Measurements from ENCODE around the gene ABCA2.

ABCA2 gene

DNA sequence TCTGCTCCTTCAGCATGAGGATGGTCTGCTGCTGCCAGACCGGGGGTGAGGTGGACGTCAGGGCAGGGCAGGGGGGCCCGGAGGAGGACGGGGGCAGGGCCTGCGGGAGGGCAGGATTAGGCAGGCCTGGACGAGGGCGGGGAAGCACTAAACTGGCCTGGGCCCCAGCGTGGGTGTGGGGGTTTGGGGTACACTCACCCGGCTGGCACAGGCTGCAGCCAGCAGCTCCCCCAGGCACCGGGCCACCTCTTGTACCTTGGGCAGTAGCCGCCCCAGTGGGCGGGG, 36.8 kb upstream of the ABCA2 start:
- TF ChIP-seq POLR2AphosphoS5 (IDR thresholded peaks at IDR 0.05; ENCODE audit: low read depth, low read length) (no peak), TAF1 (IDR thresholded peaks at IDR 0.05; ENCODE audit: borderline replicate concordance, insufficient read depth, low read length) (no peak), FOXP2 (optimal IDR thresholded peaks at IDR 0.05; ENCODE audit: borderline replicate concordance, extremely low read depth, extremely low read length, insufficient read depth) (no peak), SIN3A (IDR thresholded peaks at IDR 0.05; ENCODE audit: borderline replicate concordance, insufficient read depth, low read length) (no peak)
- TF ChIP-seq, protein P1, sequence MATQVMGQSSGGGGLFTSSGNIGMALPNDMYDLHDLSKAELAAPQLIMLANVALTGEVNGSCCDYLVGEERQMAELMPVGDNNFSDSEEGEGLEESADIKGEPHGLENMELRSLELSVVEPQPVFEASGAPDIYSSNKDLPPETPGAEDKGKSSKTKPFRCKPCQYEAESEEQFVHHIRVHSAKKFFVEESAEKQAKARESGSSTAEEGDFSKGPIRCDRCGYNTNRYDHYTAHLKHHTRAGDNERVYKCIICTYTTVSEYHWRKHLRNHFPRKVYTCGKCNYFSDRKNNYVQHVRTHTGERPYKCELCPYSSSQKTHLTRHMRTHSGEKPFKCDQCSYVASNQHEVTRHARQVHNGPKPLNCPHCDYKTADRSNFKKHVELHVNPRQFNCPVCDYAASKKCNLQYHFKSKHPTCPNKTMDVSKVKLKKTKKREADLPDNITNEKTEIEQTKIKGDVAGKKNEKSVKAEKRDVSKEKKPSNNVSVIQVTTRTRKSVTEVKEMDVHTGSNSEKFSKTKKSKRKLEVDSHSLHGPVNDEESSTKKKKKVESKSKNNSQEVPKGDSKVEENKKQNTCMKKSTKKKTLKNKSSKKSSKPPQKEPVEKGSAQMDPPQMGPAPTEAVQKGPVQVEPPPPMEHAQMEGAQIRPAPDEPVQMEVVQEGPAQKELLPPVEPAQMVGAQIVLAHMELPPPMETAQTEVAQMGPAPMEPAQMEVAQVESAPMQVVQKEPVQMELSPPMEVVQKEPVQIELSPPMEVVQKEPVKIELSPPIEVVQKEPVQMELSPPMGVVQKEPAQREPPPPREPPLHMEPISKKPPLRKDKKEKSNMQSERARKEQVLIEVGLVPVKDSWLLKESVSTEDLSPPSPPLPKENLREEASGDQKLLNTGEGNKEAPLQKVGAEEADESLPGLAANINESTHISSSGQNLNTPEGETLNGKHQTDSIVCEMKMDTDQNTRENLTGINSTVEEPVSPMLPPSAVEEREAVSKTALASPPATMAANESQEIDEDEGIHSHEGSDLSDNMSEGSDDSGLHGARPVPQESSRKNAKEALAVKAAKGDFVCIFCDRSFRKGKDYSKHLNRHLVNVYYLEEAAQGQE (IDR thresholded peaks at IDR 0.05; ENCODE audit: insufficient read depth in 1 of 2, low read depth in 2 of 2, low read length in 2 of 2): no peak

DNA sequence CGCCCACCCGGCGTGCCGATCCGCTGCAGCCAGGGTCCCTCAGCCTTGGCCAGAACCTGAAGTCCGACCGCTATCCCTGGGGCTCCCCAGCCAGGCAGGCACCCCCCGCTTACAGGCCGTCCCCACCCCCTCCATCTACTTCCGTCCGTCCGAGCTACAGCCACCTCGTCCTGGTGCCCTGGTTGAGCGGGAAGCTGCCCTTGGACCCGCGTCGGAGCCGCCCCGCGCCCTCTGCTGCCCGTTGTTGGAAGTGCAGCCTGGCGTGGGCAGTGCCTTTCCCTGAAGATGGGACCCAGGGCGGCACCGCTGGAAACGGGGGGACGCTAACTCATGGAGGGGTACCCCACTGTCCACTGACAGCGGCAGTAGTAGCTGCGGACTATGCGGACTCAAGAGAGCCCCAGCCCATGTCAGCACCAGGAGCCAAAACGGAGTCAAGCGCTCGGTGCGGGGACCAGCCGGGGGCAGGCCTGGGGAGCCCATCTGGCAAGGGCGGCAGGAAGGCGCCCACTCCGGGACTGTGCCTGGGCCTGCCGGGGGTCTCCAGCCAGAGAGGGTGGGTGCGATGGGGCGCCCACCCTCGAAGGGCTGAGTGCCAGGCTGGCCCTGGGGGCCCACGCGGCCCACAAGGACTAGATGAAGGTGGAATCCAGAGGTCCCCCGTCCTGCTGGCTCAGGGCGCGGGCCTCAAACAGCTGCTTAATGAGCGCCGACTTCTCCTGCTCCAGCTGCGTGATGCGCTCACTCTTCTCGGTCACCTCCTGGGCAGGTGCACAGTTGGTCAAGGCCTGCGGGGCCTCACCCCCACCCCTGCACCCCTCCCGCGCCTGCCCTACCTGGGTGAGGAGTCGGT, 36.2 kb upstream of the ABCA2 start:
- no peak for TF ChIP-seq FOXP2 (optimal IDR thresholded peaks at IDR 0.05; ENCODE audit: borderline replicate concordance, extremely low read depth, extremely low read length, insufficient read depth)
- no peak for TF ChIP-seq TAF1 (IDR thresholded peaks at IDR 0.05; ENCODE audit: borderline replicate concordance, insufficient read depth, low read length)
- TF ChIP-seq, protein P1 (IDR thresholded peaks at IDR 0.05; ENCODE audit: insufficient read depth in 1 of 2, low read depth in 2 of 2, low read length in 2 of 2): peak; percentile 71 to 74

DNA sequence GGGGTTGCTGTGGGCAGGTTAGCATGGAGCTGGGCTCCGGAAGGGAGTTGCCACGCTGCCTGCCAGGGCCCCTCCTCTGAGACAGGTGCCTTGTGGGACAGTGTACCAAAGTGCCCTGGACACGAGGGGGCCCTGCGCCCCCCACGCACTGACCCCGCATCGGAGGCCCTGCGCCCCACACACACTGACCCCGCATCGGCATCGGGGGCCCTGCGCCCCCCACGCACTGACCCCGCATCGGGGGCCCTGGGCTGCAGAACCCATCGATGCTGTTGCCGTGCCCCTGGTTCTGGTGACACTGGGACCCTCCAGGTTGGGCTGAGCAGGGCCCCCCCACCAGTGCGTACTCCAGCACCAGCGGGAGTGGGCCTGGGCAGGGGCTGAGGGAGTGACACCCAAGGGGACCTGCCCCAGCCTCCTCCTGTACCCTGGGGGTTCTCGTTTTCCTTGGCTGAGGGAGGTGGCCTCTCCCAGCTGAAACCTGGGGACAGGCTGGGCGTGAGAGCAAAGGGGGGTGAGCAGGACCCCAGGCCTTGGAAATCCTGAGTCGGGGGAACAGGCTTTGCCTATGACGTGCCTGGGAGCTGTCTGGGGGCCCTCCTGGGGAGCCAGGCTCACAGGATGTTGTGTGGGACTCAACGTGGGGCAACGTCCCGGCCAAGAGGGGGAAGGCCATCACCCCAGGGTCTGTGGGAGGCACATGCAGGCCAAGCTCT, 35.4 kb upstream of the ABCA2 start:
- TF ChIP-seq, protein P1 (IDR thresholded peaks at IDR 0.05; ENCODE audit: insufficient read depth in 1 of 2, low read depth in 2 of 2, low read length in 2 of 2): no peak

DNA sequence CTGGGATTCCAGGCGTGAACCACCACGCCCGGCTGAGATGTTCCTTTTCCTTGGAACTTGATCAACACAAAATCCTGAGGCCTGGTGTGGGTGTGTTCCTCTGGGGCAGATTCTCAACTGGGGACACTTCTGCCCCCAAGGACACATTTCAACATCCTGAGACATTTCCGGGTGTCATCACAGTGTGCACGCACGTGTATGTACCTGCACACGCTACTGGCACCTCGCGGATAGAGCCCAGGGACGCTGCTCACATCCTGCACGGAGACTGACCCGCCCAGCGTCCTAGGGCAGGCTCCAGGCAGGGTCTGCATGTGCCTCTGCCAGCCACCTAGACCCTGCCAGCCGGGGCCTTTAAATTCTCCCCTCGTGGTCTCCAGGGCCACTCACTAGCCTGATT, 34.3 kb upstream of the ABCA2 start:
- TF ChIP-seq SIN3A (IDR thresholded peaks at IDR 0.05; ENCODE audit: borderline replicate concordance, insufficient read depth, low read length) (no peak), TAF1 (IDR thresholded peaks at IDR 0.05; ENCODE audit: borderline replicate concordance, insufficient read depth, low read length) (no peak), POLR2AphosphoS5 (IDR thresholded peaks at IDR 0.05; ENCODE audit: low read depth, low read length) (no peak), FOXP2 (optimal IDR thresholded peaks at IDR 0.05; ENCODE audit: borderline replicate concordance, extremely low read depth, extremely low read length, insufficient read depth) (no peak)
- TF ChIP-seq, protein P1 (IDR thresholded peaks at IDR 0.05; ENCODE audit: insufficient read depth in 1 of 2, low read depth in 2 of 2, low read length in 2 of 2): no peak

All from PFSK-1 (cell line).